Peyer's patch (tissue), 4 donors: Measurements from ENCODE around the gene PARP6.

ENCODE experiments used
- CTCF ChIP-seq, 6 experiments: fragments of 450-650 bp in 4 of 6; fragments of 200-600 bp in 2 of 6; sonication (generic) in 1 of 6; IDR thresholded peaks; one replicate each; pipeline ENCODE4 v1.5.1; 2017 to 2019; ENCODE audit warnings: antibody characterized with exemption in 6 of 6, mild to moderate bottlenecking in 3 of 6, moderate library complexity in 1 of 6
- POLR2A ChIP-seq, 2 donors: fragments of 450-650 bp; IDR thresholded peaks; one replicate each; pipeline ENCODE4 v1.5.1; 2017; ENCODE audit warnings: antibody characterized with exemption in 2 of 2, mild to moderate bottlenecking in 2 of 2, moderate library complexity in 2 of 2

GRCh38 chr15:72199205-72199515 is 73.2 kb downstream of the PARP6 start:
- TF ChIP-seq POLR2A (IDR thresholded peaks at IDR 0.05) (no peak), CTCF (IDR thresholded peaks at IDR 0.05) (no peak)
